WI38 (cell line): ENCODE data around the gene EVC.
"Not testable (repeated sequence)": the region's sequence is repeated elsewhere in the genome, so short reads cannot be mapped to it uniquely, and the experiment has no call there.

Experiments used
- H3K4me3 ChIP-seq: 2 replicates; pipeline ENCODE4 v1.5.1; 2011; ENCODE audit warnings: low read depth, mild to moderate bottlenecking, control low read depth, low read length
- CTCF ChIP-seq: IDR thresholded peaks from 2 replicates; pipeline ENCODE4 v1.5.1; 2012; ENCODE audit warnings: low read depth, mild to moderate bottlenecking, control low read depth, low read length

Gene EVC

DNA sequence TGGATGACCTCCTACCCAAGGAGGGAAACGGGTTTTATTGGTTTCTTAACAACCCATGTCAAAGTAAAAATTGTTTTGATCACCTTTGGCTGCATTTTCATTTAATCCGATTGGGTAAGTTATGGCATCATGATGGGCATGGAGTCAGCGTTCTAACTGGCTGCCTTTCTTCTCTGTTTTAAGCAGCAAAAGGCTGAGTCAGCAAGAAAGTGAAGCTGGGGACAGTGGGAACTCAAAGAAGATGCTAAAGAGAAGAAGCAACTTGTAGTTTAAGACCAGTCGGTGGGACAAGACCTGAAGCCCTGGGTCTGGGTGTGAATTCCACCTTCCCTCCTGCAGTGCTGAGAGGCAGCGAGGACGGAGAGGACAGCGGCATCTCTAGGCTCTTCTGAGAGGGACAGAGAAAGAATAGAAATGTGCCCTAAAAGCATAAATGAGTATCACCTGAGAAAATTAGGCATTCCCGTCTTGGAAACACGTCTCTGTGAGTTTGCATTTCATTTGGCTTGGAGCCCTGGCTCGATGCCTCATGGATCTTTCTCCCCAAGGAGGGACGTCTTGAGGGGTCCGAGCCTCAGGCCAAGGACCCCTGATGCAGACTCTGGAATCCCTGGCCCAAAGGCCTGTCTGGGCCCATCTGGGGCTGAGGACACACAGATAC, 99.9 kb downstream of the EVC start:
- no peak overlapping the region for H3K4me3 ChIP-seq

GRCh38 chr4:5812057-5812456, 101.1 kb downstream of the EVC start:
- H3K4me3 ChIP-seq, result not testable (repeated sequence)

More for the DNA sequence above, 99.9 kb downstream of the EVC start:
- no peak for TF ChIP-seq CTCF

GRCh38 chr4:5812506-5813229, 101.7 kb downstream of the EVC start:
- peak; percentile 65 for TF ChIP-seq CTCF
- no peak overlapping the region for H3K4me3 ChIP-seq

- no peak overlapping the region for H3K4me3 ChIP-seq
- no peak for TF ChIP-seq CTCF
Observed at GRCh38 chr4:5813882-5814255, 102.9 kb downstream of the EVC start.

DNA sequence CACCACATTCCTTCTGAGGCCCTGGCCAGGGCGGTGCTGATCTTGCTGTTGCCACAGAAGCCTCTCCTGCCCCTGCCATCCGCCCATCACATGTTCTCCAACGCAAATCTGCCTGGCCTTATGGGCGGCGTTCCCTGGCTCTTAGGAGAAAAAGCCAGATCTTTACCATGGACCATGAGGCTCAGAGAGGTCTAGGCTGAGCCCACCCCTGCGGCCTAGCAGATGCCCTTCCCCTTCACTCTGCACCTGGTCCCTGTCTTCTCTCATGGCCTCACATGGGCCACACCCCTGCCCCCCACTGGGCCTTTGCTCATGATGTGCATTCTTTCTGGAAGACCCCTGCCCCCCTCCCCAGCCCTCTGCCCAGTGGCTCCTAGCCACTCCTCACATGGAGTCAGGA, 103.4 kb downstream of the EVC start:
- TF ChIP-seq CTCF, result no peak
- H3K4me3 ChIP-seq, result no peak overlapping the region

DNA sequence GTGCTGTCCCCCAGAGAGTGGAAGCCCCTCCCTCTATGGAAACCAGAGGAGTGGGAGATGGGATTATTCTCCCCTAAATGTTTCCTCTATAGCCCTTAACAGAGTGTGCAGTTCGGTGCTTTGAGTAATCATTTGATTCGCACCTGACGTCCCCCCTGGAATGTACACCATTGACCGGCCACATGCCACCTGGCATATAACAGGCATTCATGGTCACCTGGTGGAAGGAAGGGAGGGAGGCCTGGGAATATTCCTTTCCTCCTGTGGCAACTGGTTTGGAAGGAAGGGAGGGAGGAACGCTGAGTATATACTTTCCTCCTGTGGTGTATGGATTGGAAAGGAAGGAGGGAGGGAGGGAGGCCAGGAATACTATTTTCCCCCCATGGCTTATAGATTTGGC, 104.6 kb downstream of the EVC start:
- TF ChIP-seq CTCF, result no peak
- no peak overlapping the region for H3K4me3 ChIP-seq

DNA sequence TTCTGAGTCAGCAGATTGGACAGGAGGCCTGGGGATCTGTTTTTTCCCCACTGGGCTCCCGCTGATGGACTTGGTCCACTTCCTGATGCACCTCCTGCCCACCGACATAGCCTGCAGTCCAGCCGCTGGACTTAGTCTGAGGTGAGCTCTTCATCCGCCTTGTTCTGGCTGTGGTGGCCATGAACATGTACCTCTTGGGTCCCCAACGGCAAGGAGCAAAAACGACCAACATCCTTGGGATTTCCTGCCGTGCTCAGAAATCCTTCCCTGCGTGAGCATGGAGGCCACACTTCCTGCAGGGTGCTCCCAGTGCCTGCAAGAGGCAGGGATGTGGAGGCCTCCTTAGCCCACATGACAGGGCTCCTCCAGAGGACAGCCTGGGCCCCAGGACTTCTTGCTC, 105.1 kb downstream of the EVC start:
- no peak overlapping the region for H3K4me3 ChIP-seq
- no peak for TF ChIP-seq CTCF

GRCh38 chr4:5816851-5817375, 105.9 kb downstream of the EVC start:
- no peak for TF ChIP-seq CTCF
- no peak overlapping the region for H3K4me3 ChIP-seq
